GM10248 (cell line): ENCODE data around the gene SV2B.
A peak's percentile ranks its signal among the peaks of the same experiment; 100 is the strongest.

Experiments
- CTCF ChIA-PET: fragments of 300-600 bp; sonication (Branson Sonifier 250); formaldehyde crosslinking; extraction: SDS; loops from one replicate; lab custom pipeline; 2021; ENCODE audit warnings: antibody characterized with exemption; lab: Yijun Ruan, JAX
- POLR2A ChIA-PET: fragments of 350-650 bp; sonication (Branson Sonifier 250); formaldehyde crosslinking; extraction: SDS; loops from one replicate; lab custom pipeline; 2020; ENCODE audit warnings: antibody characterized with exemption; lab: Yijun Ruan, JAX
- DNase-seq: peaks from one replicate; pipeline ENCODE4 v3.0.0; 2012; ENCODE audit errors: extremely low spot score
- TF ChIP-seq, protein P1 (sequence below): IDR thresholded peaks from 2 replicates; pipeline ENCODE4 v1.5.1; 2012; ENCODE audit warnings: mild to moderate bottlenecking, low read depth; ENCODE audit errors: extremely low read depth, missing control alignments, control extremely low read depth

Gene SV2B

DNA sequence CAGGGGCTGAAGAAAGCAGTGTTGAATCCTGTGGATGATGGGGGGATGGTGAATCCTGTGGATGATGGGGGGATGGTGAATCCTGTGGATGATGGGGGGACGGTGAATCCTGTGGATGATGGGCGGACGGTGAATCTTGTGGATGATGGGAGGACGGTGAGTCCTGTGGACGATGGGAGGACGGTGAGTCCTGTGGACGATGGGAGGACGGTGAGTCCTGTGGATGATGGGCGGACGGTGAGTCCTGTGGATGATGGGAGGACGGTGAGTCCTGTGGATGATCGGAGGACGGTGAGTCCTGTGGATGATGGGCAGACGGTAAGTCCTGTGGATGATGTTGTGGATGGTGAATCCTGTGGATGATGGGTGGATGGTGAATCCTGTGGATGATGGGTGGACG lies 170.7 kb downstream of the SV2B start:
- ChIA-PET POLR2A (no interaction called here), CTCF (interaction anchor here (0.9 to 2.8 kb wide), 10 partner anchors 12 to 314 kb away, joined by 3 to 21 read pairs (median 6); no protein-coding TSS in a partner anchor)
- TF ChIP-seq, protein P1, sequence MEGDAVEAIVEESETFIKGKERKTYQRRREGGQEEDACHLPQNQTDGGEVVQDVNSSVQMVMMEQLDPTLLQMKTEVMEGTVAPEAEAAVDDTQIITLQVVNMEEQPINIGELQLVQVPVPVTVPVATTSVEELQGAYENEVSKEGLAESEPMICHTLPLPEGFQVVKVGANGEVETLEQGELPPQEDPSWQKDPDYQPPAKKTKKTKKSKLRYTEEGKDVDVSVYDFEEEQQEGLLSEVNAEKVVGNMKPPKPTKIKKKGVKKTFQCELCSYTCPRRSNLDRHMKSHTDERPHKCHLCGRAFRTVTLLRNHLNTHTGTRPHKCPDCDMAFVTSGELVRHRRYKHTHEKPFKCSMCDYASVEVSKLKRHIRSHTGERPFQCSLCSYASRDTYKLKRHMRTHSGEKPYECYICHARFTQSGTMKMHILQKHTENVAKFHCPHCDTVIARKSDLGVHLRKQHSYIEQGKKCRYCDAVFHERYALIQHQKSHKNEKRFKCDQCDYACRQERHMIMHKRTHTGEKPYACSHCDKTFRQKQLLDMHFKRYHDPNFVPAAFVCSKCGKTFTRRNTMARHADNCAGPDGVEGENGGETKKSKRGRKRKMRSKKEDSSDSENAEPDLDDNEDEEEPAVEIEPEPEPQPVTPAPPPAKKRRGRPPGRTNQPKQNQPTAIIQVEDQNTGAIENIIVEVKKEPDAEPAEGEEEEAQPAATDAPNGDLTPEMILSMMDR: no peak
- DNase-seq: no peak

GRCh38 chr15:91271565-91272153 lies 171.6 kb downstream of the SV2B start:
- ChIA-PET POLR2A (no interaction called here), CTCF (interaction anchor here (0.7 to 3.8 kb wide), 53 partner anchors 8 to 979 kb away, joined by 3 to 93 read pairs (median 5); partner anchors contain the start of genes HDDC3, RCCD1, SV2B and UNC45A)
- TF ChIP-seq, protein P1: peak; percentile 84
- DNase-seq: peak; percentile 54

- ChIA-PET CTCF (interaction anchor here (1.4 to 2.3 kb wide), 3 partner anchors 18 to 66 kb away, joined by 3 to 6 read pairs (median 3); no protein-coding TSS in a partner anchor), POLR2A (interaction anchor here (0.6 kb wide), 1 partner anchor 131 kb away, joined by 3 read pairs; no protein-coding TSS in a partner anchor)
- TF ChIP-seq, protein P1: no peak
- DNase-seq: no peak
Observed at GRCh38 chr15:91275844-91276243, 175.8 kb downstream of the SV2B start.

DNA sequence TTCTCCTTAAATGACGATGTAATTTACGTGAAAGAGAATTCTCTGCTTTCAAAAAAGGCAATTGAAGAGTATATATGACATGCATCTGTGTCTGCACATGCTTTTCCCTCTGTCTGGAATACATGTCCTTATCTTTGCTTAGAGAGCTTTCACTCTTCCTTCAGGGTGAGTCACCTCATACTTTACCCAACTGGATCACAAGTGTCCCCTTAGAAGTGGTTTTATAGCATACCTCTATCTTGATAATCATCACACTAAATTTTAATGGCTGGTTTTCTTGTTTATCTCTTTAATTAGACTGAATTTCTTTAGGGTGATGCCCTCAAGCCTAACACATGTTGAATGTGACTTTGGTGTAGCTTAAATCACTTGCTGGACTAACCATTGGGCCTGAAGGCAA lies 178.9 kb downstream of the SV2B start:
- POLR2A ChIA-PET: no interaction called here
- TF ChIP-seq, protein P1: no peak
- no peak for DNase-seq
- CTCF ChIA-PET: interaction anchor here (1.1 to 1.9 kb wide), 4 partner anchors 13 to 223 kb away, joined by 3 to 7 read pairs (median 4); no protein-coding TSS in a partner anchor

- TF ChIP-seq, protein P1: no peak
- no peak for DNase-seq
- ChIA-PET CTCF (interaction anchor here (1.1 to 1.9 kb wide), 6 partner anchors 8 to 224 kb away, joined by 3 to 7 read pairs (median 4); no protein-coding TSS in a partner anchor), POLR2A (no interaction called here)
Observed at GRCh38 chr15:91279486-91279885, 179.4 kb downstream of the SV2B start.

GRCh38 chr15:91281947-91282346 lies 181.9 kb downstream of the SV2B start:
- DNase-seq: no peak
- TF ChIP-seq, protein P1: no peak
- ChIA-PET CTCF (interaction anchor here (1.5 to 2.8 kb wide), 3 partner anchors 10 to 34 kb away, joined by 3 to 19 read pairs (median 6); no protein-coding TSS in a partner anchor), POLR2A (no interaction called here)
